Endothelial cell (in vitro differentiated cells): ENCODE measurements around the gene TNS3. TPM values are rescaled to one million over a fixed set of nuclear protein-coding genes. Genes with fewer than 3 reads are reported as not detected.

Source experiments
- DNase-seq: peaks from one replicate; pipeline ENCODE4 v3.0.0; 2021; ENCODE audit warnings: low spot score
- H3K27ac Mint-ChIP-seq: one replicate; pipeline ENCODE4 v1.8.0; 2021; ENCODE audit warnings: mixed read lengths, inconsistent platforms; ENCODE audit not compliant: unreplicated experiment
- H3K27me3 Mint-ChIP-seq: one replicate; pipeline ENCODE4 v1.8.0; 2021; ENCODE audit warnings: mild to moderate bottlenecking, moderate library complexity, mixed read lengths, inconsistent platforms; ENCODE audit not compliant: unreplicated experiment
- H3K36me3 Mint-ChIP-seq: one replicate; pipeline ENCODE4 v1.8.0; 2021; ENCODE audit warnings: mild to moderate bottlenecking, low read depth, mixed read lengths, inconsistent platforms; ENCODE audit not compliant: unreplicated experiment
- H3K4me1 Mint-ChIP-seq: one replicate; pipeline ENCODE4 v1.8.0; 2021; ENCODE audit warnings: mild to moderate bottlenecking, mixed read lengths, inconsistent platforms; ENCODE audit not compliant: unreplicated experiment
- H3K4me3 Mint-ChIP-seq: one replicate; pipeline ENCODE4 v1.8.0; 2021; ENCODE audit warnings: mild to moderate bottlenecking, mixed read lengths, inconsistent platforms; ENCODE audit not compliant: unreplicated experiment
- H3K9me3 Mint-ChIP-seq: one replicate; pipeline ENCODE4 v1.8.0; 2021; ENCODE audit warnings: mixed read lengths, inconsistent platforms; ENCODE audit not compliant: unreplicated experiment
- total RNA-seq: library from RNA; stranded (reverse); fragmentation: NEBNext Ultra II Directional; extraction: Animal tissue kit (Norgen Biotek cat#: 25700); gene quantifications from one replicate; pipeline ENCODE4 v1.2.1, GENCODE V29; 2021; ENCODE audit not compliant: unreplicated experiment
- TF ChIP-seq, protein P1 (sequence below): fragments of 200-600 bp; sonication (generic); IDR thresholded peaks from one replicate; pipeline ENCODE4 v1.5.0; 2021; ENCODE audit warnings: antibody characterized with exemption; ENCODE audit not compliant: unreplicated experiment

The TNS3 gene
- total RNA-seq, 1 donor from 2014 or later, result 7.5 TPM

DNA sequence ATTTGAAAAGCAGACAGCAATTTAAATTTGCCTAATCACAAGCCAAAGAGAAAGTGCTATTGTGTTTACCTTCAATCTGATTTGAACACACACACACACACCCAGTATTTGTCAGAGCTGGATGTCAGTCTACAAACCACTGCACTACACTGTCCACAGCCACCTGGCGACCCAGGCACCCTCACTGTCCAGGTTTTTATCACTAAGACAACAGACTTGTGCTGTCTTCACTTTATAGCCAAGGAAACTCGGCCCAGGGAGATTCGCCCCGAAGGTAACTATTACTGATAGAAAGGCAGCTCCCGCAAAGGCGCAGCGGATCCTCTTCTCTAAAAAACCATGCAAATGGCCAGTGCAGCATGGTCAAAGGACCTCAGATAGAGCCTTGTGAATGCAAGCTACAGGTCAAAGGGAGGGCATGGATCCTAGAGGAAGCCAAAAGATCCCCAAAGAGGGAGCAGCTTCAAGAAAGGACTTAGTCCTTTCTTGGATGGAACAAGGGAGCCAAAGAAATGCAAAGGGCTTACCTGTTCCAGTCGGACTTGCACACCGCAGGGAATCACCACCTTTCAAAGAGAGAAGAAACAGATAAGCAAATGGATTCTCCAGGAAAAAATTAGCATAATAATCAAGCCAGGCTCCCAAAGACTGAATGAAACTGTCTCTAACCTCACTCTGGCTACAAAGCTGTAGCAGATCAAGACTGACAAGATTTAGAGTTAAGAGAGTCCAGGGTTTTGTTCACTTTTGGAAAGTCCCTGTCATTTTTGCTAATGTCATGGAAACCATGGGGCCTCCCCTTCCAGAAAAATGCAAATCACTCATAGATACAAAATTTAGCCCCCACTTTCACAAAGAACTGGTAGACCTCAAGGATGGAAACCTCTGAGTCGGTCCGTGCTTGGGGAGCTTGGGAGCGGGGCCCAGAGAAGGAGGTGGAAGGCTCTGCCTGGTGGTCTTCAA, 101.1 kb downstream of the TNS3 start:
- no peak overlapping the region for H3K4me3 Mint-ChIP-seq
- peaks cover 7% of the 10 kb centered on the region for H3K27me3 Mint-ChIP-seq
- H3K36me3 Mint-ChIP-seq, result peaks cover 3% of the 10 kb centered on the region
- H3K27ac Mint-ChIP-seq, result no peak overlapping the region
- H3K9me3 Mint-ChIP-seq, result no peaks in the 10 kb centered on the region
- TF ChIP-seq, protein P1, sequence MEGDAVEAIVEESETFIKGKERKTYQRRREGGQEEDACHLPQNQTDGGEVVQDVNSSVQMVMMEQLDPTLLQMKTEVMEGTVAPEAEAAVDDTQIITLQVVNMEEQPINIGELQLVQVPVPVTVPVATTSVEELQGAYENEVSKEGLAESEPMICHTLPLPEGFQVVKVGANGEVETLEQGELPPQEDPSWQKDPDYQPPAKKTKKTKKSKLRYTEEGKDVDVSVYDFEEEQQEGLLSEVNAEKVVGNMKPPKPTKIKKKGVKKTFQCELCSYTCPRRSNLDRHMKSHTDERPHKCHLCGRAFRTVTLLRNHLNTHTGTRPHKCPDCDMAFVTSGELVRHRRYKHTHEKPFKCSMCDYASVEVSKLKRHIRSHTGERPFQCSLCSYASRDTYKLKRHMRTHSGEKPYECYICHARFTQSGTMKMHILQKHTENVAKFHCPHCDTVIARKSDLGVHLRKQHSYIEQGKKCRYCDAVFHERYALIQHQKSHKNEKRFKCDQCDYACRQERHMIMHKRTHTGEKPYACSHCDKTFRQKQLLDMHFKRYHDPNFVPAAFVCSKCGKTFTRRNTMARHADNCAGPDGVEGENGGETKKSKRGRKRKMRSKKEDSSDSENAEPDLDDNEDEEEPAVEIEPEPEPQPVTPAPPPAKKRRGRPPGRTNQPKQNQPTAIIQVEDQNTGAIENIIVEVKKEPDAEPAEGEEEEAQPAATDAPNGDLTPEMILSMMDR, result no peak
- peaks cover 2% of the 10 kb centered on the region for H3K4me1 Mint-ChIP-seq
- no peak for DNase-seq

DNA sequence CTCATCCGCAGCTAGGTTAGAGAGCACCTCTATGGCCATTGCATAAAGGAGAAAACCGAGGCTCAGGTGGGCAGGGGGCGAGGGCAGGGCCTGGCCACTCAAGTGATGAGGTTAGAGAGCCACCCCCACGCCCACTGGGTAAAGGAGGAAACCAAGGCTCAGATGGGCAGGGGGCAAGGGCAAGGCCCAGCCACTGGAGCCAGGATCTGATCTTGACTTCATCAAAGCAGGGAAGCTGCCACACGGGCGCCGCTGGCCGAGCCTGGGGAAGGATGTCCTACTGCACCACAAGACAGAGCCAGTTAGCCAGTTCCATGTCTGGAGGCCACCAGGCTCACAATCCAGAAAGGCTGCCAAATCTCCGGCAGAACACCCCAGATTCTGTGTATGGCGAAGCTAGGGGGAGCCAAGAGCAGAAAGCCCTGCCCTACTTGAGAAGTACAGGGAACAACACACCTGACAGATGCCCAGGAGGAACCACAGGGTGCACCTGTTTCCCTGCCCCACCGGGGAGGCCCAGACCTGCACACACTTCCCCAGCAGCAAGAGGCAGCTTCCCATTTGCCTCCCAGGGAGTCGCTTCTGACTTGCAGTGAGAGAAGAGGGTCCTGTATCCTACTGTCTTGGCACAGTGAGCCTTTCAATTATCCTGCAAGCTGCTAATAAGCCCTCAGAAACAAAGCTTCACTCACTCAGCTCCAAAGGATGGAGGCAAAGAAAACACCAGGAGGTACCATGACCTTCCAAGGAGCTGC, 101.9 kb downstream of the TNS3 start:
- Mint-ChIP-seq H3K36me3 (peaks cover 3% of the 10 kb centered on the region), H3K4me1 (peaks cover 2% of the 10 kb centered on the region), H3K4me3 (no peak overlapping the region)

DNA sequence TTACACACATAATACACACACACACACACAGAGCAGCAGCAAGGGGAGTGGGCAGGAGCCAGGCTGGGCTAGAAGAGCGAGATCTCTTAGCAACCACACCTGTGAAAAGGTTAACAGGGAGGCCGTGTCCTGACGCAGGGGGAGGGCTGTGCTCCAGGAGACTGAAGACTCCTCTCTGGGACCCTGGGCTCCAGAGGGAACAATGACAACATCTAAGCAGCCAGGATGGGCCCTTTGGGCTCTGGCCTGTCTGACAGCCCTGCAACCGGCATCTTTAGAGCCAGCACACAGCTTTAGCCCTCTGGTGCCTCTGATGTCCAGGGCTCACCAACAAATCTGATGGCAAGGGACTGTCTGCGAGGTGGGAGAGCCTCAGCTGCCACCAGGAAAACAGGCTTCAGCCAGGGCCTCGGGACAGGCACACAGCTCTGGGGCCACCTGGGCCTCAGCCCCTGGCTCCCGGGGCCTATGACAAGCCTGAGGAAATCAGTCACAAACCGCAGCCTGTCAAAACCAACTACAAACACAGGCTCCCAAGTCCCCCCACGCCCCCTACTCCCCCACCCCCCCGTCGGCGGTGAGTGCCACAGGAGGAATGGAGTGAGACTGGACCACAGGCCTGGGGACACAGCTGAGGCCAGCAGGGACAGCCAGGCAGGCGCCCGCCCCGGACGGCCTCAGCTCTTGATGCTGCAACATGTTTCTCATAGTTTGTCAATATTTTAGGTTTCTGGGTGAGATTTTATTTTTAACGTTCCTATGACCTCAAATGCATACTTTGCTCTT, 102.8 kb downstream of the TNS3 start:
- no peak for DNase-seq
- H3K27ac Mint-ChIP-seq, result no peak overlapping the region
- H3K27me3 Mint-ChIP-seq, result peaks cover 7% of the 10 kb centered on the region
- H3K9me3 Mint-ChIP-seq, result no peaks in the 10 kb centered on the region
- peaks cover 3% of the 10 kb centered on the region for H3K36me3 Mint-ChIP-seq
- peaks cover 2% of the 10 kb centered on the region for H3K4me1 Mint-ChIP-seq
- TF ChIP-seq, protein P1, result no peak
- peak overlapping the region; percentile 63 for H3K4me3 Mint-ChIP-seq

More for the DNA sequence above, 101.9 kb downstream of the TNS3 start:
- no peaks in the 10 kb centered on the region for H3K9me3 Mint-ChIP-seq
- H3K27ac Mint-ChIP-seq, result no peak overlapping the region
- no peak for DNase-seq
- TF ChIP-seq, protein P1, result no peak
- peaks cover 7% of the 10 kb centered on the region for H3K27me3 Mint-ChIP-seq

DNA sequence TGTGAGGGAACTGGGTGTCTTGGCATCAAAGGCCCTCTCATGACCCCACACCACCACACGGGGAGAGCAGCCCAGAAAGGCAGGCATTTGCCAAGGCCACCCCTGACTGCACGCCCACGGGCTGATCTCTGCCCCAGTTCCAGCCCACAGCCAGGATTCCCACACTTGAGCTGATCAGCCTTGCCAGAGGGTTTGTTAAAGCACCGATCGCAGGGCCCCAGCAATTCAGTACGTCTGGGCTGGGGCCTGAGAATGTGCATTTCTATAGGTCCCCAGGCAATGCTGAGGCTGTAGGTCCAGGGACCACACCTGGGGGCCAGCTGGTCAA, 103.9 kb downstream of the TNS3 start:
- DNase-seq, result no peak
- no peaks in the 10 kb centered on the region for H3K9me3 Mint-ChIP-seq
- no peak overlapping the region for H3K27ac Mint-ChIP-seq
- peaks cover 7% of the 10 kb centered on the region for H3K27me3 Mint-ChIP-seq
- TF ChIP-seq, protein P1, result no peak
- no peak overlapping the region for H3K4me3 Mint-ChIP-seq
- peaks cover 3% of the 10 kb centered on the region for H3K36me3 Mint-ChIP-seq
- peaks cover 2% of the 10 kb centered on the region for H3K4me1 Mint-ChIP-seq
